Stomach smooth muscle (tissue), 2 donors: ENCODE results near the gene ZNF792.

Experiments
- H3K27ac ChIP-seq: one replicate; pipeline ENCODE4 v1.7.0; 2013; ENCODE audit warnings: mild to moderate bottlenecking, low read length, inconsistent platforms
- H3K27me3 ChIP-seq, 2 donors: one replicate each; pipeline ENCODE4 v1.7.0; 2013; ENCODE audit warnings: low read length in 2 of 2; ENCODE audit not compliant: insufficient read depth in 2 of 2, control insufficient read depth in 1 of 2
- H3K36me3 ChIP-seq, 2 donors: one replicate each; pipeline ENCODE4 v1.7.0; 2013; ENCODE audit warnings: low read length in 2 of 2; ENCODE audit not compliant: control insufficient read depth in 2 of 2, insufficient read depth in 2 of 2
- H3K4me1 ChIP-seq: one replicate; pipeline ENCODE4 v1.7.0; 2013; ENCODE audit warnings: low read length; ENCODE audit not compliant: control insufficient read depth, insufficient read depth
- H3K4me3 ChIP-seq, 2 donors: one replicate each; pipeline ENCODE4 v1.7.0; 2013; ENCODE audit warnings: low read length in 2 of 2
- H3K9ac ChIP-seq, 2 donors: one replicate each; pipeline ENCODE4 v1.7.0; 2013; ENCODE audit warnings: low read length in 2 of 2, mild to moderate bottlenecking in 1 of 2
- H3K9me3 ChIP-seq, 2 donors: one replicate each; pipeline ENCODE4 v1.7.0; 2013; ENCODE audit warnings: low read length in 2 of 2; ENCODE audit not compliant: control insufficient read depth in 2 of 2
- donor health status: healthy.
- donor health status: Pancreatic carcinoma.

Gene ZNF792

GRCh38 chr19:34910770-34911169 lies 53.3 kb downstream of the ZNF792 start:
- H3K9me3 ChIP-seq, result peaks cover 4 to 6% of the 10 kb centered on the region in 2 donors
- no peak overlapping the region for H3K9ac ChIP-seq
- H3K4me3 ChIP-seq, result no peak overlapping the region
- no peak overlapping the region for H3K27ac ChIP-seq
- H3K36me3 ChIP-seq, result no peaks in the 10 kb centered on the region
- peaks cover 10 to 14% of the 10 kb centered on the region in 2 donors for H3K27me3 ChIP-seq
- H3K4me1 ChIP-seq, result no peaks in the 10 kb centered on the region
